ENCODE measurements around the gene CCDC51. TPM values are rescaled to one million over a fixed set of nuclear protein-coding genes. Genes with fewer than 3 reads are reported as not detected.

The CCDC51 gene
- total and polyA plus RNA-seq, 2 of the 13 experiments (the other 11 are each of a cell fraction or from before 2014, with no cell fraction given), result 18.1 to 29.4 TPM

DNA sequence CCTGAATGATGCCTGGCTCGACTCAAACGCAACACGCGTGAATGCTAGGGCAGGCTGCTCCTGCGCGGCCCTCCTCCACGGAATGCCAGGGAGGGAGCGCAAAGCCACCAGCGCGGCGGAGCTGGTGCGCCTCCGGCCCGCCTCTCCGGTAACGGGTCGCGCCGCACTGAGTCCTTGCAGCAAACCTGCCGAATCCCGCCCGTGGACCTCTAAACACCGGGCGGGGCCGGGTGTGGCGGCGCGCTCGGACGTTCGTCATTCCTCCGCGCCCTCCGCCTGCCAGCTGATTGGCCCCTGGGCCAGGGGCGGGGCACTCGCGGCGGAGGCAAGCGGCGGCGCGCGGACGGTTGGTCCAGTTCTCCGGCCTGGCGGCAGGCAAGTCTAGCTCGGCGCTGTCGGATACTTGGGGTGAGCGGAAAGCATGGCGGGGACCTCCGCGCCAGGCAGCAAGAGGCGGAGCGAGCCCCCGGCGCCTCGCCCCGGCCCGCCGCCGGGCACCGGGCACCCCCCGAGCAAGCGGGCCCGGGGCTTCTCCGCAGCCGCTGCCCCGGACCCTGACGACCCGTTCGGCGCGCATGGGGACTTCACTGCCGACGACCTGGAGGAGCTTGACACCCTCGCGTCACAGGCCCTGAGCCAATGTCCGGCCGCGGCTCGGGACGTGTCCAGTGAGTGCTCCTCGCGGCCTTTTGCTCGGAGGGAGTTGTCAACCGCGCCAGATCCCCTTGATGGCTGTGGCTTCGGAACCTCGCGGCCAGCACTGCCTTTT, 6.7 kb upstream of the CCDC51 start, which contains the start of gene ATRIP (continued):
- TF ChIP-seq, protein P1, sequence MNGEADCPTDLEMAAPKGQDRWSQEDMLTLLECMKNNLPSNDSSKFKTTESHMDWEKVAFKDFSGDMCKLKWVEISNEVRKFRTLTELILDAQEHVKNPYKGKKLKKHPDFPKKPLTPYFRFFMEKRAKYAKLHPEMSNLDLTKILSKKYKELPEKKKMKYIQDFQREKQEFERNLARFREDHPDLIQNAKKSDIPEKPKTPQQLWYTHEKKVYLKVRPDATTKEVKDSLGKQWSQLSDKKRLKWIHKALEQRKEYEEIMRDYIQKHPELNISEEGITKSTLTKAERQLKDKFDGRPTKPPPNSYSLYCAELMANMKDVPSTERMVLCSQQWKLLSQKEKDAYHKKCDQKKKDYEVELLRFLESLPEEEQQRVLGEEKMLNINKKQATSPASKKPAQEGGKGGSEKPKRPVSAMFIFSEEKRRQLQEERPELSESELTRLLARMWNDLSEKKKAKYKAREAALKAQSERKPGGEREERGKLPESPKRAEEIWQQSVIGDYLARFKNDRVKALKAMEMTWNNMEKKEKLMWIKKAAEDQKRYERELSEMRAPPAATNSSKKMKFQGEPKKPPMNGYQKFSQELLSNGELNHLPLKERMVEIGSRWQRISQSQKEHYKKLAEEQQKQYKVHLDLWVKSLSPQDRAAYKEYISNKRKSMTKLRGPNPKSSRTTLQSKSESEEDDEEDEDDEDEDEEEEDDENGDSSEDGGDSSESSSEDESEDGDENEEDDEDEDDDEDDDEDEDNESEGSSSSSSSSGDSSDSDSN (CRISPR knock-in tag; IDR thresholded peaks at IDR 0.05), result peak; percentile 76
- TF ChIP-seq SP1 (IDR thresholded peaks at IDR 0.05), result no peak
- peak; percentile 97 for TF ChIP-seq SP1 (CRISPR knock-in tag; IDR thresholded peaks at IDR 0.05)
- no peak for TF ChIP-seq ZNF124 (CRISPR knock-in tag; IDR thresholded peaks at IDR 0.05)
- no peak for TF ChIP-seq ZNF251 (CRISPR knock-in tag; IDR thresholded peaks at IDR 0.05)
- TF ChIP-seq HOXA5 (CRISPR knock-in tag; IDR thresholded peaks at IDR 0.05), result peak; percentile 72; the same call in 1 of the 2 replicates
- TF ChIP-seq ADNP (CRISPR knock-in tag; IDR thresholded peaks at IDR 0.05), result no peak
- peak; percentile 55; the same call in 1 of the 2 replicates for TF ChIP-seq ZNF234 (CRISPR knock-in tag; conservative IDR thresholded peaks at IDR 0.05)
- peak; percentile 91; the same call in 1 of the 2 replicates for TF ChIP-seq TBP (CRISPR knock-in tag; IDR thresholded peaks at IDR 0.05)
- TF ChIP-seq KLF13 (CRISPR knock-in tag; IDR thresholded peaks at IDR 0.05), result no peak
- TF ChIP-seq, protein P2, sequence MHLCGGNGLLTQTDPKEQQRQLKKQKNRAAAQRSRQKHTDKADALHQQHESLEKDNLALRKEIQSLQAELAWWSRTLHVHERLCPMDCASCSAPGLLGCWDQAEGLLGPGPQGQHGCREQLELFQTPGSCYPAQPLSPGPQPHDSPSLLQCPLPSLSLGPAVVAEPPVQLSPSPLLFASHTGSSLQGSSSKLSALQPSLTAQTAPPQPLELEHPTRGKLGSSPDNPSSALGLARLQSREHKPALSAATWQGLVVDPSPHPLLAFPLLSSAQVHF (CRISPR knock-in tag; IDR thresholded peaks at IDR 0.05), result 0 out of 2 replicates have a peak, but pooled peaks have one; percentile 58
- peak; percentile 99 for TF ChIP-seq KLF12 (CRISPR knock-in tag; IDR thresholded peaks at IDR 0.05; ENCODE audit: borderline replicate concordance)
- TF ChIP-seq, protein P3, sequence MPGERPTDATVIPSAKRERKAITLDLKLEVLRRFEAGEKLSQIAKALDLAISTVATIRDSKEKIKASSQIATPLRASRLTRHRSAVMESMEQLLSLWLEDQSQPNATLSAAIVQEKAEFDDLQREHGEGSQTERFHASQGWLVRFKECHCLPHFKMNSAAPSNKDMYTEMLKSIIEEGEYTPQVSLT (CRISPR knock-in tag; IDR thresholded peaks at IDR 0.05; ENCODE audit: borderline replicate concordance, low read depth), result no peak; the same call in 1 of the 2 replicates
- TF ChIP-seq RELA (CRISPR knock-in tag; IDR thresholded peaks at IDR 0.05), result no peak
- no peak for TF ChIP-seq BCL6 (CRISPR knock-in tag; IDR thresholded peaks at IDR 0.05)
- TF ChIP-seq, protein P4, sequence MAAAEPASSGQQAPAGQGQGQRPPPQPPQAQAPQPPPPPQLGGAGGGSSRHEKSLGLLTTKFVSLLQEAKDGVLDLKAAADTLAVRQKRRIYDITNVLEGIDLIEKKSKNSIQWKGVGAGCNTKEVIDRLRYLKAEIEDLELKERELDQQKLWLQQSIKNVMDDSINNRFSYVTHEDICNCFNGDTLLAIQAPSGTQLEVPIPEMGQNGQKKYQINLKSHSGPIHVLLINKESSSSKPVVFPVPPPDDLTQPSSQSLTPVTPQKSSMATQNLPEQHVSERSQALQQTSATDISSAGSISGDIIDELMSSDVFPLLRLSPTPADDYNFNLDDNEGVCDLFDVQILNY (CRISPR knock-in tag; conservative IDR thresholded peaks at IDR 0.05), result peak; percentile 76; the same call in 1 of the 2 replicates
- TF ChIP-seq ZNF569 (CRISPR knock-in tag; IDR thresholded peaks at IDR 0.05; ENCODE audit: borderline replicate concordance), result no peak
- peak; percentile 92 for TF ChIP-seq SRY (CRISPR knock-in tag; IDR thresholded peaks at IDR 0.05)
- TF ChIP-seq CREM (IDR thresholded peaks at IDR 0.05), result peak; percentile 90
- TF ChIP-seq CREM (CRISPR knock-in tag; IDR thresholded peaks at IDR 0.05), result peak; percentile 87
- no peak for TF ChIP-seq SMAD9 (CRISPR knock-in tag; IDR thresholded peaks at IDR 0.05)
- TF ChIP-seq, protein P5, sequence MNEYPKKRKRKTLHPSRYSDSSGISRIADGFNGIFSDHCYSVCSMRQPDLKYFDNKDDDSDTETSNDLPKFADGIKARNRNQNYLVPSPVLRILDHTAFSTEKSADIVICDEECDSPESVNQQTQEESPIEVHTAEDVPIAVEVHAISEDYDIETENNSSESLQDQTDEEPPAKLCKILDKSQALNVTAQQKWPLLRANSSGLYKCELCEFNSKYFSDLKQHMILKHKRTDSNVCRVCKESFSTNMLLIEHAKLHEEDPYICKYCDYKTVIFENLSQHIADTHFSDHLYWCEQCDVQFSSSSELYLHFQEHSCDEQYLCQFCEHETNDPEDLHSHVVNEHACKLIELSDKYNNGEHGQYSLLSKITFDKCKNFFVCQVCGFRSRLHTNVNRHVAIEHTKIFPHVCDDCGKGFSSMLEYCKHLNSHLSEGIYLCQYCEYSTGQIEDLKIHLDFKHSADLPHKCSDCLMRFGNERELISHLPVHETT (CRISPR knock-in tag; conservative IDR thresholded peaks at IDR 0.05), result peak; percentile 88
- TF ChIP-seq, protein P6, sequence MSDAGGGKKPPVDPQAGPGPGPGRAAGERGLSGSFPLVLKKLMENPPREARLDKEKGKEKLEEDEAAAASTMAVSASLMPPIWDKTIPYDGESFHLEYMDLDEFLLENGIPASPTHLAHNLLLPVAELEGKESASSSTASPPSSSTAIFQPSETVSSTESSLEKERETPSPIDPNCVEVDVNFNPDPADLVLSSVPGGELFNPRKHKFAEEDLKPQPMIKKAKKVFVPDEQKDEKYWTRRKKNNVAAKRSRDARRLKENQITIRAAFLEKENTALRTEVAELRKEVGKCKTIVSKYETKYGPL (CRISPR knock-in tag; IDR thresholded peaks at IDR 0.05), result 0 out of 2 replicates have a peak, but pooled peaks have one; percentile 16
- TF ChIP-seq EP300 (IDR thresholded peaks at IDR 0.05; ENCODE audit: low read depth in 2 of 2, low read length in 2 of 2), result 0 out of 4 replicates have a peak, but pooled peaks of 1 of the 2 experiments have one; percentile 45
- TF ChIP-seq EP300 (CRISPR knock-in tag; IDR thresholded peaks at IDR 0.05; ENCODE audit: borderline replicate concordance), result no peak; the same call in 1 of the 2 replicates

Measured in HepG2 (cell line).